Gastrocnemius medialis (tissue), 4 donors: ENCODE measurements around the gene COL4A3.

ENCODE experiments used
- POLR2A ChIP-seq, 2 donors: fragments of 450-650 bp; IDR thresholded peaks; one replicate each; pipeline ENCODE4 v1.6.1; 2017; ENCODE audit warnings: antibody characterized with exemption in 2 of 2, mild to moderate bottlenecking in 2 of 2, moderate library complexity in 2 of 2
- TF ChIP-seq, protein P1 (sequence below), 5 experiments: fragments of 450-650 bp in 3 of 5; fragments of 200-600 bp in 2 of 5; sonication (generic) in 2 of 5; IDR thresholded peaks in 4 of 5; conservative IDR thresholded peaks in 1 of 5; 1 replicate in 4 of 5; 2 replicates in 1 of 5; pipeline ENCODE4 v1.5.1; 2016 to 2019; ENCODE audit warnings: antibody characterized with exemption in 5 of 5, mild to moderate bottlenecking in 3 of 5, moderate library complexity in 3 of 5

DNA sequence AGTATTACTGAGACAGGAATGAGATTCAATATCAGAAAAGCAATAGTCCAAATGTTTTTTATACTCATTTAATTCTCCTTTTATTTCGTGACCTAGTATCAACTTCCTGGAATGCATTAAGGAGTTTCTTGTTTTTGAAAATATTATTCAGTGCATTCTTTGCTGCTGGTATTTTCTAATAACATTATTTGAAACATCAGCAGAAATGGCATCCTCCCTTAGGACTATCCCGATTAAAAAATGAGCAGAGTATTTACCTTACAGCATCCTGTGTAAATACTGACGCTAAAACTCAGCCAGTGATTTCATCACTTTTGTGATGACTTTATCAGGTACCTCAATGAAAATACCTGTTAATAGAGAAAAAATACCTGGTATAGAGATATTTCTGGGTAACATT is 16.3 kb downstream of the COL4A3 start:
- TF ChIP-seq, protein P1, sequence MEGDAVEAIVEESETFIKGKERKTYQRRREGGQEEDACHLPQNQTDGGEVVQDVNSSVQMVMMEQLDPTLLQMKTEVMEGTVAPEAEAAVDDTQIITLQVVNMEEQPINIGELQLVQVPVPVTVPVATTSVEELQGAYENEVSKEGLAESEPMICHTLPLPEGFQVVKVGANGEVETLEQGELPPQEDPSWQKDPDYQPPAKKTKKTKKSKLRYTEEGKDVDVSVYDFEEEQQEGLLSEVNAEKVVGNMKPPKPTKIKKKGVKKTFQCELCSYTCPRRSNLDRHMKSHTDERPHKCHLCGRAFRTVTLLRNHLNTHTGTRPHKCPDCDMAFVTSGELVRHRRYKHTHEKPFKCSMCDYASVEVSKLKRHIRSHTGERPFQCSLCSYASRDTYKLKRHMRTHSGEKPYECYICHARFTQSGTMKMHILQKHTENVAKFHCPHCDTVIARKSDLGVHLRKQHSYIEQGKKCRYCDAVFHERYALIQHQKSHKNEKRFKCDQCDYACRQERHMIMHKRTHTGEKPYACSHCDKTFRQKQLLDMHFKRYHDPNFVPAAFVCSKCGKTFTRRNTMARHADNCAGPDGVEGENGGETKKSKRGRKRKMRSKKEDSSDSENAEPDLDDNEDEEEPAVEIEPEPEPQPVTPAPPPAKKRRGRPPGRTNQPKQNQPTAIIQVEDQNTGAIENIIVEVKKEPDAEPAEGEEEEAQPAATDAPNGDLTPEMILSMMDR (IDR thresholded peaks at IDR 0.05 in 4 of 5, conservative IDR thresholded peaks at IDR 0.05 in 1 of 5) = no peak
- TF ChIP-seq POLR2A (IDR thresholded peaks at IDR 0.05) = no peak
